RPMI8226 (cell line): ENCODE data around the gene DCDC1.
"Not testable (repeated sequence)": the region's sequence is repeated elsewhere in the genome, so short reads cannot be mapped to it uniquely, and the experiment has no call there.

Source experiments
- DNase-seq: peaks from one replicate; pipeline ENCODE4 v3.0.0-alpha.2; 2015

Gene DCDC1

GRCh38 chr11:31327417-31327816 is 42.1 kb downstream of the DCDC1 start:
- no peak for DNase-seq

GRCh38 chr11:31326470-31327148 is 42.9 kb downstream of the DCDC1 start:
- DNase-seq = no peak

GRCh38 chr11:31325160-31325559 is 44.4 kb downstream of the DCDC1 start:
- no peak for DNase-seq

DNA sequence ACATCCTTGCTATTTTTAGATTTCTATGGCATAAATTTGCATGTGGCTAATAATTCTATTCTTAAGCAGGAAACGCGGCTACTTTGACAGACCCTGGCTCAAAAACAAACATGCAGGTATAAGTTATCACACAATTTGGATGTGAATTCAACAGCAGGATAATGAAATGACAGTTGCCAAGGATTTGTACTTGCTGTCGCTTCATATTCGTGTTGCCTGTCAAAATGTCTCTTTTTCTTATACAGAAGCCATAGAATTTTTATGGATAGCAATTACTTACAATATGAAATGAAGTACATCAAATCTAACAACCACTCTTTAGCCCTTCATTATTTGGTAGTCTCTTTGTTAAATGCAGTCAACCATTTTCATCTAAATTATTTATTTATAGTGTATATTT is 46.4 kb downstream of the DCDC1 start:
- no peak for DNase-seq

- DNase-seq = not testable (repeated sequence)
These were observed 48.0 kb downstream of the DCDC1 start for GRCh38 chr11:31321494-31321893.

- no peak for DNase-seq
These were observed 65.8 kb downstream of the DCDC1 start for GRCh38 chr11:31303644-31304180.

DNA sequence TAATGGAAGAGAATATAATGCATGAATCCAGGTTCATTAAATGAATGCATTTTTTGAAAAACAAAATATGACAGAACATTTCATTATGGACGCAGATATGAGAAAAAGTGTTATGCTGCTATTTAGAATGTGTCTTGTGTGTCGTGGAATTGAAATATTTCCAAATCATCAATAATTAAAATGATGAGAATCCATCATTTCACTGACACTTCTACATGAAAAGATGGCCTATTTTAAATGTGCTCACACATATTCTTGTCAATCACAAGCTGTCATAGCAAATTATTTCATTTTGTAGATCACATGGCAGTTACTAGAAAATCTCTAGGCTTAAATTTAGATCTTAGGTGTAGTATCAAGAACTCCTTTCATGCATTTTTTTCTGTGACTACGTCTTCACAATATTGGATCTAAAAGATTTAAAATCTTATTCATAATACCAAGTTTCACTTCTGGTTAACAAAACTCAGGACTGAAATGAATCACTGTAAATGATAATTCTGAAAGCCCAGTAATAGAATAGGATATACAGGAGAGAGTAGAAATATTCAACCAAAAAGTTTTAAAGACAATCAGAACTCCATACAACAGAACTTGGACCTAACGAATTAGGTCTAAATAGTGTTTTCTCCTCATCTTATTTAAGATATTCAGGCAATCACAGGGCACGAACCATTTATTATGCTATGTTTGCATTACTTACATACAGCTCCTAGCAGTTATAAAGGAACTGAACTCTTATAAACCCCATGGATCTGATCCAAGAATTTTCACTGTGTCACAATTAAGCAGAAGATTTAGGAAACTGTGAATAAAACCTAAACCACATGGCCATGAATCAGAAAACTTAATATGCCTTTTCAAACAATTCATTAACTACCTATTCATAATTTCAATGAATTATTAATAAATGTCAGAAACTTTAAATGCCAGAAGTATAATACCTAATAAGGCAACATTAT is 67.7 kb downstream of the DCDC1 start:
- DNase-seq = no peak

- DNase-seq = no peak
These were observed 74.2 kb downstream of the DCDC1 start for GRCh38 chr11:31295308-31295707.

DNA sequence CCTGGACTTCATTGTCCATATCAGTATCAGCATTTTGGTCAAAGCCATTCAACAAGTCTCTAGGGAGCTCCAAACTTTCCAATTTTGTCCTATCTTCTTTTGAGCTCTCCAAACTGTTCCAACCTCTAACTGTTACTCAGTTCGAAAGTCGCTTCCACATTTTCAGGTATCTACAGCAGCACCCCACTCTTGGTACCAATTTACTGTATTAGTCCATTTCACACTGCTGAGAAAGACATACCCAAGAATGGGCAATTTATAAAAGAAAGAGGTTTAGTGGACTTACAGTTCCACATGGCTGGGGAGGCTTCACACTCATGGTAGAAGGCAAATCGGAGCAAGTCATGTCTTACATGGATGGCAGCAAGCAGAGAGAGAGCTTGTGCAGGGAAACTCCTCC is 96.0 kb downstream of the DCDC1 start:
- not testable (repeated sequence) for DNase-seq

DNA sequence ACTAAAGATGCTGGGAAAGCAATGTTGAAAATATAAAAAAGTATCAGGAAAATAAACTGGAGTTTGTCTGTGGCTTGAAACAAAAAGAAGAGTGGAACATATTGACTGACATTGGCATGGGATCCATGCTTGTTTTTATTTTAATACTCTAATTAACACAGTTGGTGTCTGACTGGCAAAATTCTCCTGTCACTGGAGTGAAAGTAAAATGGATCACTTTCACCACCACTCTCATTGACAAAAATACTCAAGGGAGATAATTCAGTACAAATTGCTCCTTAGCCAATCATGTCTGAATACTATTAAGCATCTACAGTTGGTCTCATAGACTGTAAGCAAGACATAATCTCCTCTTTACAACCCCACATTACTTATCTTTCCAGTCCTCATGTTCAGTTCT is 101.8 kb downstream of the DCDC1 start:
- DNase-seq = no peak

DNA sequence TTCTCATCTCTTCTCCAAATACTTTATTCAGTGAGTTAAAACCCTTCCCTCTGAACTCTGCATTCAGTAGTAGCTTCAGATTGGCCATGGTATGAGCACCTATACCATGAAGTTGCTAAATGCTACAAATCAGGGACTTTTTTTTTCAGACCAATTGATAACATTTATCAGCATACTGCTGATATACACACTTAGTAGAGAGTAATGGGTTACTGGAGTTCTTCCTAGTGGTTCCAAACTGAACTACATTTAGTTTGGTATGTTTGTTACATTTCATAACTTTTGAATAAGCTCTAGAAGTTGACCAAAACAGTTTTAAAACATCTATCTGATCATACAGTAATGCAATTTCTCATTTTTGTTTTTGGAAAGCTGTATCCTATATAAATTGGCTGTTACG is 104.7 kb downstream of the DCDC1 start:
- DNase-seq = no peak

DNA sequence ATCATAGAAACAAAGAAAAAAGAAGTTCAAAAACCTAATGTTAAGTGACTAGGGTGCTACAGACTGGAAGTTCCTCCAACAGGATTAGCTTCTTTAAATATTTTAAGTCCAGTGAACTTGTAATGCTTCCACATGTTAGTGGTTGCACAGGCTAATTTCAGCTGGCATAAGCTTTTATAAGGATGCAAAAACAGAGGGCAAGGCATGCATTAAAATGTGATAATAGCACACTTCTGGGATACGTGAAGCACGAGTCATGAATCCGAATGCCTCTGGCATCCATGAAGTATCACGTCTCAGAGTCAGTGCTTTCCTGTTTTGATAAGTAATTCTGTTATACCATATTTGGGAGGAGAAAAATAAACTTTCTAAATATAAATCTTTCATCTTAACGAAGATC is 106.8 kb downstream of the DCDC1 start:
- no peak for DNase-seq

GRCh38 chr11:31259797-31260196 is 109.7 kb downstream of the DCDC1 start:
- DNase-seq = no peak

DNA sequence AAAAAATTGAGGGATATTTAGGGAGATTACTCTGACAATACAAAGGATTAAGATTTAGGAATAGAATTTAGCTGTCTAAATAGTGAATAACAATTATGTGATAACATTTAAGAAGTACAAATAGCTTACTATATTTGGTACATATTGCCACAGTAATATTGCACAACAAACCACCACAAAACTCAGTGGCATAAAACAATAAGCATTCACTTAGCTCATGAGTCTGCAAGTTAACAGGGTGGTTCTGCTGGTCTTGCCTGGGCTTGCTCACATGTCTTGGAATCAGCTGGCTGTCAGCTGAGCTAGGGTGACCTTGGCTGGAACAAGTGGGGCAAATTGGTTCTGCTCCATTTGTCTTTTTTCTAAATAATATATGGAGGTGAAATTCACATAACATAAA is 115.1 kb downstream of the DCDC1 start:
- DNase-seq = no peak

- no peak for DNase-seq
These were observed 120.8 kb downstream of the DCDC1 start for GRCh38 chr11:31248768-31249167.

GRCh38 chr11:31247321-31247720 is 122.2 kb downstream of the DCDC1 start:
- DNase-seq = no peak

DNA sequence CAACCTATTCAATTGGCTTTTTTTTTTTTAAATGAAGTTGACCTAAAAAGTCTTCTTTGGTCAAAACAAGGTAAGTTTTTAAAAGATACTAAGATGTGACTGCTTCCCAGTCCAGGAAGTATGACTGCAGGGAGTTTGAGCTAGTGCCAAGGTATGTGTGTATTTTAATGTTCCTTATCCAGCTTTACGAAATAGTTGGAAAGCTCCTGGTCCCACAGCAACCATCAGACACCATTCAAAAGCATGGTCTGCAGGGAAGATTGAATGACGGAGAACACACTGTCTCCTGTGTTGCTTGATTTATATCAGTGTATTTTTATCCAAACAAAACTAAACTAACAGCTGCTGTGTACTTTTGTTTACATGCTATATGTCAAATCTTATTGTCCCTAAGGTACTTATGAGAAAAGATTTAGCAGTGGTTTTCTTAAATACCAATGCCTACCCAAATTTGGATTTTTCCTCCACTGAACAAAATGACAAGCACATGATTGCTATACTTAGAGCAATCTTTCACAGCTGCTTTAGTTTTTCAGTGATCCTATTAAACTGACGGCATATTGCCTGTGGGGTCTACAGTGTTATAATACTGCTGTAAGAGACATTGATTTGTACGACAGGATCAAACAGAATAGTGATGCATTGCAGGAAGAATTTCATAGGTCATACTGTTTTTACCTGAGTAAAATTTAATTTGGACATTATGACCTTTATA is 122.9 kb downstream of the DCDC1 start:
- DNase-seq = no peak

- no peak for DNase-seq
These were observed 125.8 kb downstream of the DCDC1 start for GRCh38 chr11:31243706-31244105.

DNA sequence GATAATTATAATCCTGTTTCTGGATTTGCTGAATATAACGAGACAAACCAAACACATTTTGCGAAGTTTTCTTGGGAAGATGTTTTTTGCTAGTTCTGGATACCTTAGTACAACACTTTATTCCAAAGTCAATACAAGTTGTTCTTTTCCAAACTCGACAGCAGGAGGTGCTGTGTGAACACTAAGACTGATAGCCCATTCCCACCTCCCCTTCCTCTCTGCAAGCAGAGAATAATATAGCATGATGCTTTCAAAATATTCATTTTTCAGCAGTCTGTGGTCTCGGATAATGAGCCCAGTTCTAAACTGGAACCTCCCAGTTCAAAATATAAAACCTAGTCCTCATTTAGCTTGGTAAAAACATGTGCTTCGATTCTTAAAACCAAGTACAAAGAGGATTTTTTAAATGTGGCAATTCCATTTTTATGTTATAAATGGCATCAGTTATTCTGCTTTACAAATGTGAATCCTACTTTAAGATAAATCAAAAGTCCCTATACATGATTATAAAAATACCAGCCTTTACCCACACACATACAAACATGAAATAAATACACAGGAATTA is 129.1 kb downstream of the DCDC1 start:
- peak; percentile 17 for DNase-seq

- DNase-seq = no peak
These were observed 131.4 kb downstream of the DCDC1 start for GRCh38 chr11:31237819-31238760.

DNA sequence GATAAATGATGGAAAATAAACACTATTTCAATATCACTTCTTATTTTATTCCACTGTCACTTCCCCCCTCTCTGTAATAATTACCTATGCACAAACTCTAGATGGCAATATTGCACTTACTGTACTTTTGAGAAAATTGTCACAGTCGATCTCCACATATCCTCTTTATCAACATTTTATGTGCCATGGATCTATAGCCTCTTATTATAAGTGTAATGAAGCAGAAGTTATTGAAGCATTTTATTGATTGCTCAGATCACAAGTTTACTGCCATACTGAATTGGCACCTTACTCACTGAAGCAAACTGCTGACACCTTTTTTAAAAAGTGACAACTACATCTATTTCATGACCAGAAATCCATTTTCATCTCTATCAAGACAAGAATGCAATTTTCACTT is 133.4 kb downstream of the DCDC1 start:
- DNase-seq = no peak

DNA sequence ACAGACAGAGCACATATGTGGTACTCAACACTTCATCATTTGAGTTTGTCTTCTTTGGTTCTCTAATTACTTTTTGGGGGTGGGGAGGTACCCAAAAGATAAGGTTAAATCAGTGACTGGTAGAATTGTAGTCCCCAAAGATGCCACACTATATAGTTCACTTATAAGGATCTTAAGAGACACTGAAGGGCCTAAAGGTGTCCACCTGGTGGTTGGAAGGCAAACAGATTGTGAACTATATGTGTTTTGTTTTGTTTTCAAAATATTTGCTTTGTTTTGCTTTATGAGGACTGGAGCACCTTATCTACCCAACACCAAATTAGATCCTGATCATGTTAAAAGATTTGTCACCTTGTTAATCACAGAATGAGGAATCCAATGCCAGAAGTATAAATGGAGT is 136.1 kb downstream of the DCDC1 start:
- no peak for DNase-seq
